Subcutaneous adipose tissue (tissue), 4 donors: ENCODE measurements around the gene TUBGCP6. TPM values are rescaled to one million over a fixed set of nuclear protein-coding genes. Genes with fewer than 3 reads are reported as not detected.

Source experiments
- total RNA-seq, 4 donors: library from RNA; depleted of rRNA; stranded (reverse); fragments of >200 nt; gene quantifications; one replicate each; pipeline ENCODE4 v1.1.0, GENCODE V29; 2016
- TF ChIP-seq, protein P1 (sequence below): fragments of 450-650 bp; IDR thresholded peaks from one replicate; pipeline ENCODE4 v1.5.1; 2016; ENCODE audit warnings: low read depth, mild to moderate bottlenecking, control low read depth, antibody characterized with exemption, moderate library complexity

The TUBGCP6 gene
- total RNA-seq, 4 donors from 2014 or later = 21.1 to 60.3 (median 25.6) TPM

- TF ChIP-seq, protein P1, sequence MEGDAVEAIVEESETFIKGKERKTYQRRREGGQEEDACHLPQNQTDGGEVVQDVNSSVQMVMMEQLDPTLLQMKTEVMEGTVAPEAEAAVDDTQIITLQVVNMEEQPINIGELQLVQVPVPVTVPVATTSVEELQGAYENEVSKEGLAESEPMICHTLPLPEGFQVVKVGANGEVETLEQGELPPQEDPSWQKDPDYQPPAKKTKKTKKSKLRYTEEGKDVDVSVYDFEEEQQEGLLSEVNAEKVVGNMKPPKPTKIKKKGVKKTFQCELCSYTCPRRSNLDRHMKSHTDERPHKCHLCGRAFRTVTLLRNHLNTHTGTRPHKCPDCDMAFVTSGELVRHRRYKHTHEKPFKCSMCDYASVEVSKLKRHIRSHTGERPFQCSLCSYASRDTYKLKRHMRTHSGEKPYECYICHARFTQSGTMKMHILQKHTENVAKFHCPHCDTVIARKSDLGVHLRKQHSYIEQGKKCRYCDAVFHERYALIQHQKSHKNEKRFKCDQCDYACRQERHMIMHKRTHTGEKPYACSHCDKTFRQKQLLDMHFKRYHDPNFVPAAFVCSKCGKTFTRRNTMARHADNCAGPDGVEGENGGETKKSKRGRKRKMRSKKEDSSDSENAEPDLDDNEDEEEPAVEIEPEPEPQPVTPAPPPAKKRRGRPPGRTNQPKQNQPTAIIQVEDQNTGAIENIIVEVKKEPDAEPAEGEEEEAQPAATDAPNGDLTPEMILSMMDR = no peak
Measured at GRCh38 chr22:50278461-50278860, 33.6 kb upstream of the TUBGCP6 start.

- TF ChIP-seq, protein P1 = no peak
Measured at GRCh38 chr22:50277761-50278160, 32.9 kb upstream of the TUBGCP6 start.

GRCh38 chr22:50276143-50276542 is 31.3 kb upstream of the TUBGCP6 start:
- TF ChIP-seq, protein P1 = no peak

DNA sequence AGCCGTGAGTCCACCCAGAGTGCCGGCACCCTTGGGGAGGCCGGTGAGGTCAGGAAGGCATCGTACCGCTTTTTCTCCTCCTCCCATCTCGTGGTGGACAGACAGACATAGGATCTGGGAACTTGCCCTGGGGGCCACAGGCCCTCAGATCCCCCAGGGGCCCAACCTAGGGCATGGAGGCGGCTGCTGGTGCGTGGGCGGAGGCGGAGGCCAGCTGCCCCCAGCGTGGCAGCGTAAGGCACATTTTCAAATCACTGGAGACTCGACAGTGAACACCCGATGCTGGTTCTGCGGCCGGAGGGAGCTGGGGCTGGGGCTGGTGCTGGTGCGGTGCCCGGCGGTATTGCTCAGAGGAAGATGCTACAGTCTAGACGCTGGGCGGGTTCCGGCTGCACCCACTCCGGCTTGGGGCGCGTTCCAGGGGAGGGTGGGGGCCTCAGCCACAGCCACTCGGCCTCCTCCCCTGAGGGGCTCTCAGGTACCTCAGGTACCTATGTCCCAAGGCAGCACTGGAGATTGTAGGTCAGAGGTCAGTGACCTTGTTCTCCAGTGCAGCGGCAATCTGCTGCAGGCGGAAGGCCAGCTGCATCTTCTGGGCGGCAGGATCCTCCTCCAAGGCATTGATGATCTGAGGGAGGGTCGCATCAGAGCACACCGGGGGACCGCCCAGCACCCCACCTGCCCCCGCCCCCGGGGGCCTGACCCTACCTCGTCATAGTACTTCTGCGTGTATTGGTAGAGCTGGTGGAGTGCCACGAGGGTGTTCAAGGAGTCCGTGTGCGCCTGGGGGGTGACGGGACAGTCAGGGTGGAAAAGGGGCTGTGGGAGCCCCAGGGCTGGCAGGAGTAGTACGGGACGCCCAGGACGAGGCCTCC is 30.6 kb upstream of the TUBGCP6 start:
- TF ChIP-seq, protein P1 = no peak

GRCh38 chr22:50274771-50275170 is 29.9 kb upstream of the TUBGCP6 start:
- TF ChIP-seq, protein P1 = no peak

- TF ChIP-seq, protein P1 = no peak
Measured at GRCh38 chr22:50274311-50274710, 29.5 kb upstream of the TUBGCP6 start.

- TF ChIP-seq, protein P1 = no peak
Measured at GRCh38 chr22:50272044-50272802, 27.4 kb upstream of the TUBGCP6 start.
